Neural cell (in vitro differentiated cells): ENCODE results near the gene ZIC4. TPM values are rescaled to one million over a fixed set of nuclear protein-coding genes. Genes with fewer than 3 reads are reported as not detected.

Experiments
- H2AFZ ChIP-seq: fragments of 200-600, 300-800 bp; sonication (generic), shearing (Covaris generic); 2 replicates; pipeline ENCODE4 v1.6.0; 2014; ENCODE audit warnings: low read depth, mild to moderate bottlenecking, antibody characterized with exemption, low read length, moderate library complexity
- H3F3A ChIP-seq: fragments of 200-600 bp; shearing (Covaris generic); 2 replicates; pipeline ENCODE4 v1.6.1; 2016; ENCODE audit warnings: mild to moderate bottlenecking, moderate library complexity, mixed read lengths, antibody characterized with exemption, low read length; ENCODE audit not compliant: insufficient read depth, poor library complexity, severe bottlenecking
- H3K27ac ChIP-seq: fragments of 200-600, 300-800 bp; sonication (generic), shearing (Covaris generic); 2 replicates; pipeline ENCODE4 v1.5.1; 2014; ENCODE audit warnings: mild to moderate bottlenecking, low read length, moderate library complexity
- H3K27me3 ChIP-seq: fragments of 300-800, 200-600 bp; sonication (generic), shearing (Covaris generic); 2 replicates; pipeline ENCODE4 v1.6.0; 2014; ENCODE audit warnings: mild to moderate bottlenecking, low read depth, low read length, moderate library complexity; ENCODE audit not compliant: insufficient read depth
- H3K36me3 ChIP-seq: fragments of 300-800, 200-600 bp; sonication (generic), shearing (Covaris generic); 2 replicates; pipeline ENCODE4 v1.5.1; 2014; ENCODE audit warnings: mild to moderate bottlenecking, antibody characterized with exemption, low read length, moderate library complexity; ENCODE audit not compliant: insufficient read depth
- H3K4me2 ChIP-seq: fragments of 300-800, 200-600 bp; sonication (generic), shearing (Covaris generic); 2 replicates; pipeline ENCODE4 v1.6.0; 2014; ENCODE audit warnings: mild to moderate bottlenecking, low read length
- H3K4me3 ChIP-seq: fragments of 300-800, 200-600 bp; sonication (generic), shearing (Covaris generic); 2 replicates; pipeline ENCODE4 v1.5.1; 2014; ENCODE audit warnings: mild to moderate bottlenecking, low read length, moderate library complexity
- H3K79me2 ChIP-seq: fragments of 200-600 bp; shearing (Covaris generic); replicated peaks from 2 replicates; pipeline ENCODE4 v1.6.0; 2014; ENCODE audit warnings: mild to moderate bottlenecking, low read length, moderate library complexity; ENCODE audit not compliant: insufficient read depth
- H3K9ac ChIP-seq: fragments of 300-800, 200-600 bp; sonication (generic), shearing (Covaris generic); 2 replicates; pipeline ENCODE4 v1.6.1; 2016; ENCODE audit warnings: mild to moderate bottlenecking, low read length, mixed read lengths
- H3K9me2 ChIP-seq: fragments of 200-600 bp; shearing (Covaris generic); 2 replicates; pipeline ENCODE4 v1.6.1; 2016; ENCODE audit warnings: mild to moderate bottlenecking, low read length, mixed read lengths; ENCODE audit not compliant: insufficient read depth
- H3K9me3 ChIP-seq: fragments of 200-600, 300-800 bp; sonication (generic), shearing (Covaris generic); 2 replicates; pipeline ENCODE4 v1.6.1; 2016; ENCODE audit warnings: mild to moderate bottlenecking, mixed run types, low read length, moderate library complexity, mixed read lengths
- H4K20me1 ChIP-seq: fragments of 200-600 bp; shearing (Covaris generic); 2 replicates; pipeline ENCODE4 v1.6.1; 2016; ENCODE audit warnings: mild to moderate bottlenecking, mixed run types; ENCODE audit not compliant: insufficient read depth
- EP300 ChIP-seq: fragments of 450-650 bp; conservative IDR thresholded peaks from 2 replicates; pipeline ENCODE4 v1.6.1; 2014; ENCODE audit warnings: antibody characterized with exemption, mild to moderate bottlenecking, moderate library complexity; ENCODE audit not compliant: poor library complexity, severe bottlenecking
- EZH2 ChIP-seq: fragments of 200-600, 300-800 bp; shearing (Covaris generic), sonication (generic); IDR thresholded peaks from 2 replicates; pipeline ENCODE4 v1.6.1; 2014; ENCODE audit warnings: antibody characterized with exemption, low read length, borderline replicate concordance, mild to moderate bottlenecking; ENCODE audit not compliant: insufficient read depth, poor library complexity, severe bottlenecking
- MXI1 ChIP-seq: fragments of 450-650 bp; conservative IDR thresholded peaks from 2 replicates; pipeline ENCODE4 v1.6.1; 2014; ENCODE audit warnings: antibody characterized with exemption, mild to moderate bottlenecking; ENCODE audit not compliant: poor library complexity, severe bottlenecking
- POLR2AphosphoS5 ChIP-seq: IDR thresholded peaks from 2 replicates; pipeline ENCODE4 v1.6.1; 2012
- RAD21 ChIP-seq: fragments of 450-650 bp; conservative IDR thresholded peaks from 2 replicates; pipeline ENCODE4 v1.6.1; 2014; ENCODE audit warnings: antibody characterized with exemption, mild to moderate bottlenecking, moderate library complexity
- SMC3 ChIP-seq: fragments of 450-650 bp; conservative IDR thresholded peaks from 2 replicates; pipeline ENCODE4 v1.6.1; 2014; ENCODE audit warnings: antibody characterized with exemption, mild to moderate bottlenecking, moderate library complexity; ENCODE audit not compliant: poor library complexity
- TAF1 ChIP-seq: IDR thresholded peaks from 2 replicates; pipeline ENCODE4 v1.6.1; 2012; ENCODE audit warnings: low read depth
- polyA plus RNA-seq: library from polyadenylated mRNA; depleted of rRNA; stranded (reverse); fragments of >200 nt; gene quantifications from 2 replicates; pipeline ENCODE4 v1.2.3, GENCODE V29; 2014
- TF ChIP-seq, protein P1 (sequence below): IDR thresholded peaks from 2 replicates; pipeline ENCODE4 v1.6.1; 2012; ENCODE audit warnings: borderline replicate concordance
- TF ChIP-seq, protein P2 (sequence below): fragments of 450-650 bp; IDR thresholded peaks from 2 replicates; pipeline ENCODE4 v1.5.1; 2014; ENCODE audit warnings: antibody characterized with exemption, mild to moderate bottlenecking, moderate library complexity; ENCODE audit not compliant: poor library complexity, severe bottlenecking

The ZIC4 gene
- polyA plus RNA-seq, 1 donor from 2014 or later = 8.6 TPM

DNA sequence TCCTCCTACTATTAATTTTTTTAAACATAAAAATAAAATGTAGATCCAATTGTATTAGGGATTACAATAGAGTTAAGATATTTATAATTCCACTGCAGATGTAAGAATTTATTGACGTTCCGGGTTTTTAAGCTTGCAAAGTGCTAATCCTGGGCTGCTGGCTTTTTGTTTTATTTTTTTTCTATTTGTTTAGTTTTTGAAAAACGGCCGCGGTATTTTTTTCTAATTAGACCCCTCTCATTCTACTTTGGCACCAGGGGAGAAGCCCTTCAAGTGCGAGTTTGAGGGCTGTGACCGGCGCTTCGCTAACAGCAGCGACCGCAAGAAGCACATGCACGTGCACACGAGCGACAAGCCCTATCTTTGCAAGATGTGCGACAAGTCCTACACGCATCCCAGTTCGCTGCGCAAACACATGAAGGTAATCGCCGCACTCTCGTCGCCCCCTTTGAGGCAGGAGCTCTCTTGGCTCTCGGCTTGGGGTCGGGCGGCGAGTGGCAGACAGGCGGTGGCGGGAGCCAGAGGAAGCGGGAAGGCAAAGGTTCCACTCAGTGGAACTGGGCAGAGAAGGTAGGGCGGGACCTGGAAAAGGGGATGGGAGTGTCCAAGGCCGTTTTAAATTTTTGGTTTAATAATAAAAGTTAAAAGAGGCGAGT is 6.0 kb upstream of the ZIC4 start:
- peaks cover 96% of the 10 kb centered on the region for H3K79me2 ChIP-seq
- H3K27me3 ChIP-seq = peaks cover 12% of the 10 kb centered on the region
- TF ChIP-seq MXI1 = peak; percentile 42
- peak; percentile 47 for TF ChIP-seq POLR2AphosphoS5
- TF ChIP-seq TAF1 = no peak
- no peak for TF ChIP-seq EP300
- H3F3A ChIP-seq = peaks cover 5% of the 10 kb centered on the region
- H3K9me3 ChIP-seq = no peaks in the 10 kb centered on the region
- H3K9ac ChIP-seq = peak overlapping the region; percentile 80
- H3K36me3 ChIP-seq = no peaks in the 10 kb centered on the region
- H3K4me2 ChIP-seq = peak overlapping the region; percentile 89
- H3K27ac ChIP-seq = peak overlapping the region; percentile 92
- H4K20me1 ChIP-seq = no peaks in the 10 kb centered on the region
- H3K4me3 ChIP-seq = peak overlapping the region; percentile 92
- H3K9me2 ChIP-seq = no peaks in the 10 kb centered on the region
- H2AFZ ChIP-seq = no peak overlapping the region

DNA sequence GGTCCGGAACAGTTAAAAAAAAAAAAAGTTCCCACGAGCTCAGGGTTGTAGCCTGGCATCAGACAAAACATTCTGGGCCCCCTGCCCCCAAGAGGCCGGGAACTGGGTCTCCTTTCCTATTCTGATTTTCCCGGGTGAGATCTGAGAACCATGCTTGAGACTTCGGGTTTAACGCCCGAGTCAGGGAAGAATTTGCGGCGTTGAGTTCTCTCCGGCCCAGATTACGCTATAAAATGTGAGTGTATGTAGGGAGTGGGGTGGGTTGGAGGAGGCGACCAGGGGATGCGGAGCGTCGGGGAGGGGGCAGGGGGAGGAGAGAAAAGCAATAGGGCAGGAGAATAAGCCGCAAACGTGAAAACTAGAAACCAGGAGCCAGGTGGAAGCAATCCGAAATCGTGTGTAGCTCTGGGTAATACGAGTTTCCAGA is 5.5 kb upstream of the ZIC4 start:
- Histone ChIP-seq H3K9me3 (no peaks in the 10 kb centered on the region), H3K27me3 (peaks cover 18% of the 10 kb centered on the region), H3K4me2 (peak overlapping the region; percentile 89), H3K27ac (peak overlapping the region; percentile 92), H3K36me3 (no peaks in the 10 kb centered on the region), H2AFZ (no peak overlapping the region), H3K79me2 (peaks cover 96% of the 10 kb centered on the region), H4K20me1 (no peaks in the 10 kb centered on the region), H3F3A (peaks cover 6% of the 10 kb centered on the region), H3K4me3 (peak overlapping the region; percentile 92), H3K9me2 (no peaks in the 10 kb centered on the region), H3K9ac (peak overlapping the region; percentile 80)
- TF ChIP-seq EP300 (no peak), SMC3 (no peak), POLR2AphosphoS5 (no peak), MXI1 (no peak), RAD21 (no peak), TAF1 (no peak)
- TF ChIP-seq, protein P1, sequence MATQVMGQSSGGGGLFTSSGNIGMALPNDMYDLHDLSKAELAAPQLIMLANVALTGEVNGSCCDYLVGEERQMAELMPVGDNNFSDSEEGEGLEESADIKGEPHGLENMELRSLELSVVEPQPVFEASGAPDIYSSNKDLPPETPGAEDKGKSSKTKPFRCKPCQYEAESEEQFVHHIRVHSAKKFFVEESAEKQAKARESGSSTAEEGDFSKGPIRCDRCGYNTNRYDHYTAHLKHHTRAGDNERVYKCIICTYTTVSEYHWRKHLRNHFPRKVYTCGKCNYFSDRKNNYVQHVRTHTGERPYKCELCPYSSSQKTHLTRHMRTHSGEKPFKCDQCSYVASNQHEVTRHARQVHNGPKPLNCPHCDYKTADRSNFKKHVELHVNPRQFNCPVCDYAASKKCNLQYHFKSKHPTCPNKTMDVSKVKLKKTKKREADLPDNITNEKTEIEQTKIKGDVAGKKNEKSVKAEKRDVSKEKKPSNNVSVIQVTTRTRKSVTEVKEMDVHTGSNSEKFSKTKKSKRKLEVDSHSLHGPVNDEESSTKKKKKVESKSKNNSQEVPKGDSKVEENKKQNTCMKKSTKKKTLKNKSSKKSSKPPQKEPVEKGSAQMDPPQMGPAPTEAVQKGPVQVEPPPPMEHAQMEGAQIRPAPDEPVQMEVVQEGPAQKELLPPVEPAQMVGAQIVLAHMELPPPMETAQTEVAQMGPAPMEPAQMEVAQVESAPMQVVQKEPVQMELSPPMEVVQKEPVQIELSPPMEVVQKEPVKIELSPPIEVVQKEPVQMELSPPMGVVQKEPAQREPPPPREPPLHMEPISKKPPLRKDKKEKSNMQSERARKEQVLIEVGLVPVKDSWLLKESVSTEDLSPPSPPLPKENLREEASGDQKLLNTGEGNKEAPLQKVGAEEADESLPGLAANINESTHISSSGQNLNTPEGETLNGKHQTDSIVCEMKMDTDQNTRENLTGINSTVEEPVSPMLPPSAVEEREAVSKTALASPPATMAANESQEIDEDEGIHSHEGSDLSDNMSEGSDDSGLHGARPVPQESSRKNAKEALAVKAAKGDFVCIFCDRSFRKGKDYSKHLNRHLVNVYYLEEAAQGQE = no peak
- TF ChIP-seq, protein P2, sequence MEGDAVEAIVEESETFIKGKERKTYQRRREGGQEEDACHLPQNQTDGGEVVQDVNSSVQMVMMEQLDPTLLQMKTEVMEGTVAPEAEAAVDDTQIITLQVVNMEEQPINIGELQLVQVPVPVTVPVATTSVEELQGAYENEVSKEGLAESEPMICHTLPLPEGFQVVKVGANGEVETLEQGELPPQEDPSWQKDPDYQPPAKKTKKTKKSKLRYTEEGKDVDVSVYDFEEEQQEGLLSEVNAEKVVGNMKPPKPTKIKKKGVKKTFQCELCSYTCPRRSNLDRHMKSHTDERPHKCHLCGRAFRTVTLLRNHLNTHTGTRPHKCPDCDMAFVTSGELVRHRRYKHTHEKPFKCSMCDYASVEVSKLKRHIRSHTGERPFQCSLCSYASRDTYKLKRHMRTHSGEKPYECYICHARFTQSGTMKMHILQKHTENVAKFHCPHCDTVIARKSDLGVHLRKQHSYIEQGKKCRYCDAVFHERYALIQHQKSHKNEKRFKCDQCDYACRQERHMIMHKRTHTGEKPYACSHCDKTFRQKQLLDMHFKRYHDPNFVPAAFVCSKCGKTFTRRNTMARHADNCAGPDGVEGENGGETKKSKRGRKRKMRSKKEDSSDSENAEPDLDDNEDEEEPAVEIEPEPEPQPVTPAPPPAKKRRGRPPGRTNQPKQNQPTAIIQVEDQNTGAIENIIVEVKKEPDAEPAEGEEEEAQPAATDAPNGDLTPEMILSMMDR = no peak

DNA sequence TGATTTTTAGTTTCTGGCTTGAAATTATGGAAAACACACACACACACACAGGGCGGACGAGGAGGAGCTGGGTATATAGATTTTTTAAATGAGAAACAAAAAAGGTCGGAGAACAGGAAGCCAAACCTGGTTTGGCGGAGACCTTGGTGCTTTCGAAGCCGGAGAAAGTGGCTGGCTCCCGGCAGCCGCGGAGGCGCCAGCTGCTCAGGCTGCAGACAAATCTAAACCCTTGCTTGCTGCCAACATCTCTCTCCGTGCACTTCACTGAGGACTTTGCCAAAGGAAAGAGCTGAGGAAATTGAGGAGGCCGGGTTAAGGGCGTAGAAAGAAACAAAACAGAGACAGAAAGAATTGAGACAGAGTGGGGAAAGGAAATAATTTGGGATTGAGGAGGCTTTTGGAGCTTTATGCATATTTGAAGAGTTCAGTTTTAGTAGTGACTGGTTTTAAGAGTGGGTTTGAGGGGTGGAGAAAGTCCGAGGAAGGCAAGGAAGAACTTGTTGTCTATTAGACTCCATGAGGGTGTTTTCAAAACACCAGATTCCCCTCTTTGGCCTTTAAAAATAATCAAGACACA is 5.0 kb upstream of the ZIC4 start:
- TF ChIP-seq EZH2 = no peak
- TF ChIP-seq EP300 = no peak
- Histone ChIP-seq H3K9me3 (no peaks in the 10 kb centered on the region), H3K27me3 (peaks cover 22% of the 10 kb centered on the region), H4K20me1 (no peaks in the 10 kb centered on the region), H3K36me3 (no peaks in the 10 kb centered on the region), H3K9ac (peak overlapping the region; percentile 80), H3K4me2 (peak overlapping the region; percentile 89), H3K9me2 (no peaks in the 10 kb centered on the region), H3K79me2 (peaks cover 96% of the 10 kb centered on the region), H3K27ac (peak overlapping the region; percentile 92), H3F3A (peaks cover 10% of the 10 kb centered on the region), H2AFZ (no peak overlapping the region), H3K4me3 (peak overlapping the region; percentile 92)
